Breast epithelium (tissue), 3 donors: ENCODE results near the gene TMEM238L.

Experiments
- CTCF ChIP-seq, 3 donors: fragments of 450-650 bp; IDR thresholded peaks; one replicate each; pipeline ENCODE4 v1.5.1; 2016 to 2017; ENCODE audit warnings: antibody characterized with exemption in 3 of 3, mild to moderate bottlenecking in 3 of 3, moderate library complexity in 3 of 3
- POLR2A ChIP-seq: fragments of 450-650 bp; IDR thresholded peaks from one replicate; pipeline ENCODE4 v1.6.1; 2016; ENCODE audit warnings: antibody characterized with exemption, mild to moderate bottlenecking, moderate library complexity
- POLR2AphosphoS5 ChIP-seq, 3 donors: sonication (generic); formaldehyde crosslinking; IDR thresholded peaks; one replicate each; pipeline ENCODE4 v1.6.1; 2017; ENCODE audit warnings: antibody characterized with exemption in 3 of 3

- TF ChIP-seq CTCF (IDR thresholded peaks at IDR 0.05) (no peak), POLR2A (no peak), POLR2AphosphoS5 (IDR thresholded peaks at IDR 0.05) (no peak)
Measured at GRCh38 chr17:10837921-10838320, 34.0 kb upstream of the TMEM238L start, which contains the start of gene PIRT.
